NB4 (cell line): ENCODE measurements around the gene CCDC106.

Source experiments
- POLR2A ChIP-seq: IDR thresholded peaks from 2 replicates; pipeline ENCODE4 v1.6.1; 2011; ENCODE audit warnings: mild to moderate bottlenecking; ENCODE audit not compliant: insufficient read length; ENCODE audit errors: extremely low read depth
- TF ChIP-seq, protein P1 (sequence below): IDR thresholded peaks from one replicate; pipeline ENCODE4 v1.5.1; 2012; ENCODE audit warnings: low read depth, low read length

GRCh38 chr19:55674841-55675660 lies 27.0 kb downstream of the CCDC106 start, which contains the start of gene EPN1:
- TF ChIP-seq, protein P1, sequence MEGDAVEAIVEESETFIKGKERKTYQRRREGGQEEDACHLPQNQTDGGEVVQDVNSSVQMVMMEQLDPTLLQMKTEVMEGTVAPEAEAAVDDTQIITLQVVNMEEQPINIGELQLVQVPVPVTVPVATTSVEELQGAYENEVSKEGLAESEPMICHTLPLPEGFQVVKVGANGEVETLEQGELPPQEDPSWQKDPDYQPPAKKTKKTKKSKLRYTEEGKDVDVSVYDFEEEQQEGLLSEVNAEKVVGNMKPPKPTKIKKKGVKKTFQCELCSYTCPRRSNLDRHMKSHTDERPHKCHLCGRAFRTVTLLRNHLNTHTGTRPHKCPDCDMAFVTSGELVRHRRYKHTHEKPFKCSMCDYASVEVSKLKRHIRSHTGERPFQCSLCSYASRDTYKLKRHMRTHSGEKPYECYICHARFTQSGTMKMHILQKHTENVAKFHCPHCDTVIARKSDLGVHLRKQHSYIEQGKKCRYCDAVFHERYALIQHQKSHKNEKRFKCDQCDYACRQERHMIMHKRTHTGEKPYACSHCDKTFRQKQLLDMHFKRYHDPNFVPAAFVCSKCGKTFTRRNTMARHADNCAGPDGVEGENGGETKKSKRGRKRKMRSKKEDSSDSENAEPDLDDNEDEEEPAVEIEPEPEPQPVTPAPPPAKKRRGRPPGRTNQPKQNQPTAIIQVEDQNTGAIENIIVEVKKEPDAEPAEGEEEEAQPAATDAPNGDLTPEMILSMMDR: no peak
- peak; percentile 43 for TF ChIP-seq POLR2A
